HepG2 (cell line): ENCODE results near the gene ATRAID. TPM values are rescaled to one million over a fixed set of nuclear protein-coding genes. Genes with fewer than 3 reads are reported as not detected.

Experiments
- CREB1 ChIP-seq, 2 experiments: fragments of 450-650 bp in 1 of 2; IDR thresholded peaks; 2 replicates each; pipeline ENCODE4 v1.6.1; 2016 to 2017; ENCODE audit warnings: control low read depth in 1 of 2, mild to moderate bottlenecking in 1 of 2, missing compliant biosample characterization in 1 of 2, missing genetic modification characterization in 1 of 2
- ERF ChIP-seq: IDR thresholded peaks from 2 replicates; pipeline ENCODE4 v1.6.1; 2018; ENCODE audit warnings: missing biosample characterization, missing genetic modification reagents
- NFATC3 ChIP-seq: sonication (generic); formaldehyde crosslinking; IDR thresholded peaks from 2 replicates; pipeline ENCODE4 v1.5.1; 2020; ENCODE audit warnings: mild to moderate bottlenecking, missing genetic modification reagents
- NONO ChIP-seq, 2 experiments: fragments of 450-650 bp in 1 of 2; sonication (generic) in 1 of 2; formaldehyde crosslinking in 1 of 2; IDR thresholded peaks in 1 of 2; conservative IDR thresholded peaks in 1 of 2; 2 replicates each; pipeline versions ENCODE4 v1.6.1 to v1.8.0; 2017 to 2022; ENCODE audit warnings: mild to moderate bottlenecking in 1 of 2, missing genetic modification reagents in 1 of 2, moderate library complexity in 1 of 2
- PITX1 ChIP-seq: sonication (generic); formaldehyde crosslinking; IDR thresholded peaks from 2 replicates; pipeline ENCODE4 v1.5.1; 2020; ENCODE audit warnings: mild to moderate bottlenecking, missing genetic modification reagents
- PLRG1 ChIP-seq: fragments of 450-650 bp; conservative IDR thresholded peaks from 2 replicates; pipeline ENCODE4 v1.6.1; 2016
- PPARG ChIP-seq: conservative IDR thresholded peaks from 2 replicates; pipeline ENCODE4 v1.6.1; 2016; ENCODE audit warnings: missing biosample characterization, missing genetic modification reagents
- RAD21 ChIP-seq: fragments of 450-650 bp; formaldehyde crosslinking; IDR thresholded peaks from 2 replicates; pipeline ENCODE4 v1.5.0; 2020; ENCODE audit warnings: mild to moderate bottlenecking
- REXO4 ChIP-seq: sonication (generic); formaldehyde crosslinking; IDR thresholded peaks from 2 replicates; pipeline ENCODE4 v1.8.0; 2022; ENCODE audit warnings: missing genetic modification reagents, mild to moderate bottlenecking, borderline replicate concordance
- ZFP41 ChIP-seq: sonication (generic); formaldehyde crosslinking; IDR thresholded peaks from 2 replicates; pipeline ENCODE4 v1.4.0; 2020; ENCODE audit warnings: mild to moderate bottlenecking, missing genetic modification reagents, borderline replicate concordance
- ZNF251 ChIP-seq: sonication (generic); formaldehyde crosslinking; IDR thresholded peaks from 2 replicates; pipeline ENCODE4 v1.9.0; 2021; ENCODE audit warnings: mild to moderate bottlenecking, missing genetic modification reagents
- ZNF703 ChIP-seq: sonication (generic); formaldehyde crosslinking; IDR thresholded peaks from 2 replicates; pipeline ENCODE4 v1.5.1; 2020; ENCODE audit warnings: missing genetic modification reagents, mild to moderate bottlenecking, moderate library complexity, borderline replicate concordance
- ZNF720 ChIP-seq: sonication (generic); formaldehyde crosslinking; IDR thresholded peaks from 2 replicates; pipeline ENCODE4 v1.4.0; 2020; ENCODE audit warnings: missing genetic modification reagents
- ZNF75D ChIP-seq: sonication (generic); formaldehyde crosslinking; IDR thresholded peaks from 2 replicates; pipeline ENCODE4 v1.8.1; 2023; ENCODE audit warnings: missing genetic modification reagents, mild to moderate bottlenecking, borderline replicate concordance
- polyA plus RNA-seq, 8 experiments: library from polyadenylated mRNA; depleted of rRNA in 3 of 8; stranded (reverse) in 7 of 8; unstranded in 1 of 8; fragments of >200 nt; fragmentation: Illumina TruSeq in 4 of 8; extraction: Trizol in 4 of 8; gene quantifications; 2 replicates each; pipeline versions ENCODE4 v1.2.1 to v1.2.3, GENCODE V29; 2011 to 2016; ENCODE audit warnings: low read depth in 4 of 8, missing spikeins in 1 of 8, mixed read lengths in 1 of 8; ENCODE audit not compliant: insufficient read depth in 1 of 8
- total RNA-seq, 5 experiments: library from RNA; depleted of rRNA; stranded (reverse); fragments of >200 nt; fragmentation: Illumina TruSeq; extraction: Trizol; gene quantifications; 2 replicates each; pipeline ENCODE4 v1.2.3, GENCODE V29; 2016; ENCODE audit warnings: low read depth in 1 of 5
- TF ChIP-seq, protein P1 (sequence below): sonication (generic); formaldehyde crosslinking; IDR thresholded peaks from 2 replicates; pipeline ENCODE4 v1.8.0; 2022; ENCODE audit warnings: mild to moderate bottlenecking, missing genetic modification reagents; ENCODE audit not compliant: insufficient replicate concordance
- TF ChIP-seq, protein P2 (sequence below): sonication (generic); formaldehyde crosslinking; IDR thresholded peaks from 2 replicates; pipeline ENCODE4 v1.9.0; 2022; ENCODE audit warnings: low read depth, missing genetic modification reagents
- TF ChIP-seq, protein P3 (sequence below): sonication (generic); formaldehyde crosslinking; IDR thresholded peaks from 2 replicates; pipeline ENCODE4 v1.4.0; 2020; ENCODE audit warnings: missing genetic modification reagents
- TF ChIP-seq, protein P4 (sequence below): sonication (generic); formaldehyde crosslinking; IDR thresholded peaks from 2 replicates; pipeline ENCODE4 v1.4.0; 2020; ENCODE audit warnings: missing genetic modification reagents, borderline replicate concordance

The ATRAID gene
- total and polyA plus RNA-seq, 2 of the 13 experiments (the other 11 are each of a cell fraction or from before 2014, with no cell fraction given) = 207 to 382 TPM

GRCh38 chr2:27171351-27171848, 40.4 kb upstream of the ATRAID start (continued):
- TF ChIP-seq NONO (IDR thresholded peaks at IDR 0.05) (no peak), NONO (CRISPR knock-in tag; conservative IDR thresholded peaks at IDR 0.05) (peak; percentile 75; the same call in 1 of the 2 replicates), ZNF703 (CRISPR knock-in tag) (no peak), NFATC3 (CRISPR knock-in tag) (no peak), PITX1 (CRISPR knock-in tag) (peak; percentile 79; the same call in 1 of the 2 replicates), PLRG1 (no peak), ERF (CRISPR knock-in tag) (peak; percentile 97), ZNF251 (no peak), PPARG (peak; percentile 90), RAD21 (CRISPR knock-in tag) (0 out of 2 replicates have a peak, but pooled peaks have one; percentile 23), CREB1 (IDR thresholded peaks at IDR 0.05) (peak; percentile 81), CREB1 (CRISPR knock-in tag; IDR thresholded peaks at IDR 0.05) (peak; percentile 91), ZNF75D (CRISPR knock-in tag) (no peak), ZFP41 (no peak), ZNF720 (no peak), REXO4 (CRISPR knock-in tag) (no peak)
- TF ChIP-seq, protein P1, sequence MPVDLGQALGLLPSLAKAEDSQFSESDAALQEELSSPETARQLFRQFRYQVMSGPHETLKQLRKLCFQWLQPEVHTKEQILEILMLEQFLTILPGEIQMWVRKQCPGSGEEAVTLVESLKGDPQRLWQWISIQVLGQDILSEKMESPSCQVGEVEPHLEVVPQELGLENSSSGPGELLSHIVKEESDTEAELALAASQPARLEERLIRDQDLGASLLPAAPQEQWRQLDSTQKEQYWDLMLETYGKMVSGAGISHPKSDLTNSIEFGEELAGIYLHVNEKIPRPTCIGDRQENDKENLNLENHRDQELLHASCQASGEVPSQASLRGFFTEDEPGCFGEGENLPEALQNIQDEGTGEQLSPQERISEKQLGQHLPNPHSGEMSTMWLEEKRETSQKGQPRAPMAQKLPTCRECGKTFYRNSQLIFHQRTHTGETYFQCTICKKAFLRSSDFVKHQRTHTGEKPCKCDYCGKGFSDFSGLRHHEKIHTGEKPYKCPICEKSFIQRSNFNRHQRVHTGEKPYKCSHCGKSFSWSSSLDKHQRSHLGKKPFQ (CRISPR knock-in tag) = no peak
- TF ChIP-seq, protein P2, sequence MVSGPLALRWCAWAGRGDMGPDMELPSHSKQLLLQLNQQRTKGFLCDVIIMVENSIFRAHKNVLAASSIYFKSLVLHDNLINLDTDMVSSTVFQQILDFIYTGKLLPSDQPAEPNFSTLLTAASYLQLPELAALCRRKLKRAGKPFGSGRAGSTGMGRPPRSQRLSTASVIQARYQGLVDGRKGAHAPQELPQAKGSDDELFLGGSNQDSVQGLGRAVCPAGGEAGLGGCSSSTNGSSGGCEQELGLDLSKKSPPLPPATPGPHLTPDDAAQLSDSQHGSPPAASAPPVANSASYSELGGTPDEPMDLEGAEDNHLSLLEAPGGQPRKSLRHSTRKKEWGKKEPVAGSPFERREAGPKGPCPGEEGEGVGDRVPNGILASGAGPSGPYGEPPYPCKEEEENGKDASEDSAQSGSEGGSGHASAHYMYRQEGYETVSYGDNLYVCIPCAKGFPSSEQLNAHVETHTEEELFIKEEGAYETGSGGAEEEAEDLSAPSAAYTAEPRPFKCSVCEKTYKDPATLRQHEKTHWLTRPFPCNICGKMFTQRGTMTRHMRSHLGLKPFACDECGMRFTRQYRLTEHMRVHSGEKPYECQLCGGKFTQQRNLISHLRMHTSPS (CRISPR knock-in tag) = no peak
- TF ChIP-seq, protein P3, sequence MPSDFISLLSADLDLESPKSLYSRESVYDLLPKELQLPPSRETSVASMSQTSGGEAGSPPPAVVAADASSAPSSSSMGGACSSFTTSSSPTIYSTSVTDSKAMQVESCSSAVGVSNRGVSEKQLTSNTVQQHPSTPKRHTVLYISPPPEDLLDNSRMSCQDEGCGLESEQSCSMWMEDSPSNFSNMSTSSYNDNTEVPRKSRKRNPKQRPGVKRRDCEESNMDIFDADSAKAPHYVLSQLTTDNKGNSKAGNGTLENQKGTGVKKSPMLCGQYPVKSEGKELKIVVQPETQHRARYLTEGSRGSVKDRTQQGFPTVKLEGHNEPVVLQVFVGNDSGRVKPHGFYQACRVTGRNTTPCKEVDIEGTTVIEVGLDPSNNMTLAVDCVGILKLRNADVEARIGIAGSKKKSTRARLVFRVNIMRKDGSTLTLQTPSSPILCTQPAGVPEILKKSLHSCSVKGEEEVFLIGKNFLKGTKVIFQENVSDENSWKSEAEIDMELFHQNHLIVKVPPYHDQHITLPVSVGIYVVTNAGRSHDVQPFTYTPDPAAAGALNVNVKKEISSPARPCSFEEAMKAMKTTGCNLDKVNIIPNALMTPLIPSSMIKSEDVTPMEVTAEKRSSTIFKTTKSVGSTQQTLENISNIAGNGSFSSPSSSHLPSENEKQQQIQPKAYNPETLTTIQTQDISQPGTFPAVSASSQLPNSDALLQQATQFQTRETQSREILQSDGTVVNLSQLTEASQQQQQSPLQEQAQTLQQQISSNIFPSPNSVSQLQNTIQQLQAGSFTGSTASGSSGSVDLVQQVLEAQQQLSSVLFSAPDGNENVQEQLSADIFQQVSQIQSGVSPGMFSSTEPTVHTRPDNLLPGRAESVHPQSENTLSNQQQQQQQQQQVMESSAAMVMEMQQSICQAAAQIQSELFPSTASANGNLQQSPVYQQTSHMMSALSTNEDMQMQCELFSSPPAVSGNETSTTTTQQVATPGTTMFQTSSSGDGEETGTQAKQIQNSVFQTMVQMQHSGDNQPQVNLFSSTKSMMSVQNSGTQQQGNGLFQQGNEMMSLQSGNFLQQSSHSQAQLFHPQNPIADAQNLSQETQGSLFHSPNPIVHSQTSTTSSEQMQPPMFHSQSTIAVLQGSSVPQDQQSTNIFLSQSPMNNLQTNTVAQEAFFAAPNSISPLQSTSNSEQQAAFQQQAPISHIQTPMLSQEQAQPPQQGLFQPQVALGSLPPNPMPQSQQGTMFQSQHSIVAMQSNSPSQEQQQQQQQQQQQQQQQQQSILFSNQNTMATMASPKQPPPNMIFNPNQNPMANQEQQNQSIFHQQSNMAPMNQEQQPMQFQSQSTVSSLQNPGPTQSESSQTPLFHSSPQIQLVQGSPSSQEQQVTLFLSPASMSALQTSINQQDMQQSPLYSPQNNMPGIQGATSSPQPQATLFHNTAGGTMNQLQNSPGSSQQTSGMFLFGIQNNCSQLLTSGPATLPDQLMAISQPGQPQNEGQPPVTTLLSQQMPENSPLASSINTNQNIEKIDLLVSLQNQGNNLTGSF = no peak
- TF ChIP-seq, protein P4, sequence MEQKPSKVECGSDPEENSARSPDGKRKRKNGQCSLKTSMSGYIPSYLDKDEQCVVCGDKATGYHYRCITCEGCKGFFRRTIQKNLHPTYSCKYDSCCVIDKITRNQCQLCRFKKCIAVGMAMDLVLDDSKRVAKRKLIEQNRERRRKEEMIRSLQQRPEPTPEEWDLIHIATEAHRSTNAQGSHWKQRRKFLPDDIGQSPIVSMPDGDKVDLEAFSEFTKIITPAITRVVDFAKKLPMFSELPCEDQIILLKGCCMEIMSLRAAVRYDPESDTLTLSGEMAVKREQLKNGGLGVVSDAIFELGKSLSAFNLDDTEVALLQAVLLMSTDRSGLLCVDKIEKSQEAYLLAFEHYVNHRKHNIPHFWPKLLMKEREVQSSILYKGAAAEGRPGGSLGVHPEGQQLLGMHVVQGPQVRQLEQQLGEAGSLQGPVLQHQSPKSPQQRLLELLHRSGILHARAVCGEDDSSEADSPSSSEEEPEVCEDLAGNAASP (CRISPR knock-in tag) = peak; percentile 90; the same call in 1 of the 2 replicates
